Activated gamma-delta T cell (primary cell): Measurements from ENCODE around the gene OCLN.
"Not testable (repeated sequence)": the region's sequence is repeated elsewhere in the genome, so short reads cannot be mapped to it uniquely, and the experiment has no call there.

Experiments used
- DNase-seq: peaks from one replicate; lab custom pipeline; 2025; lab: John Stamatoyannopoulos, UW

Gene OCLN

DNA sequence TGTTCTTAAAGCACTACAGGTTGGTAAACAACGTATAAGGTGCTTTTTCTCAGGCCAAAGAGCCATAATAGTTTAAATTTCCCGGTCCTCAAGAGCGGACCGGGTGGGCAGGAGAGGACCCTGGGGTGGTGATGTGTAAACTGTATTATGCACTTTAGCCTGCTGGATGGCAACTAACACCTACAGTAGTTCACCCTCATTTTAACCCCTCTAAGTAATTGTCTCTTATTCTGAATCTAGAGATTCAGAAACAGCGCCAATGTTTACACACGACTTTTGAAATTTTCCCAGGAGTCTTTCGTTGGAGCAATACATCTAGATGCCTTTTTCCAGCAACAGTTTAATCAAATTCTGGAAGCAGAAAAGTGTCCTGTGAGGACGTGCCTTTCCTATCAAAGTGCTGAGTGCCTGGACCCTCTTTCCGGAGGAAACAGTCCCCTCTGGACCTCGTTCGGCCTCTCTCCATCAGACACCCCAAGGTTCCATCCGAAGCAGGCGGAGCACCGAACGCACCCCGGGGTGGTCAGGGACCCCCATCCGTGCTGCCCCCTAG is 676 bp upstream of the OCLN start:
- DNase-seq: no peak

DNA sequence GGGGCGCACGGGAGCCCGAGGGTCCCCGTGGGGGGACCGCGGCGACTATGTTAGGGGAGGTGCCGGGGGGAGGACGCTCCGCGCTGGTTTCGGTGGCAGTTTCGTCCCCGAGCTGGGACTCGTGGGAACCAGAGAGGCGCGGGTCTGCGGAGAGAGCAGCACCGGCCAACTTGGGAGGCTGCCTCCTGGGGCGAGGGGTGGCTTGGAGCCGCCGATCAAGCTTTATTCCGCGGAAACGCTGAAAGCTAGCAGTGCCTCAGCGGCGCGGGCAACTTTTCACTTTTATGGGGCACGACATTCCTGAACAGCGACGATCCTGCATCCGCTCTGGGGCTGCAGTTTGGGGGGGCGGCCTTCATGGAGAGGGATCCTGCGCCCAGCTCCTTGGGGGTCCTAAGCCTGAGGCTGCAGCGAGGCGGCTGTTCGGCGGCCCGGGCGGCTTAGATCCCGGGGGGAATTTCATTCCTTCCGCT is 369 bp downstream of the OCLN start:
- DNase-seq: no peak

DNA sequence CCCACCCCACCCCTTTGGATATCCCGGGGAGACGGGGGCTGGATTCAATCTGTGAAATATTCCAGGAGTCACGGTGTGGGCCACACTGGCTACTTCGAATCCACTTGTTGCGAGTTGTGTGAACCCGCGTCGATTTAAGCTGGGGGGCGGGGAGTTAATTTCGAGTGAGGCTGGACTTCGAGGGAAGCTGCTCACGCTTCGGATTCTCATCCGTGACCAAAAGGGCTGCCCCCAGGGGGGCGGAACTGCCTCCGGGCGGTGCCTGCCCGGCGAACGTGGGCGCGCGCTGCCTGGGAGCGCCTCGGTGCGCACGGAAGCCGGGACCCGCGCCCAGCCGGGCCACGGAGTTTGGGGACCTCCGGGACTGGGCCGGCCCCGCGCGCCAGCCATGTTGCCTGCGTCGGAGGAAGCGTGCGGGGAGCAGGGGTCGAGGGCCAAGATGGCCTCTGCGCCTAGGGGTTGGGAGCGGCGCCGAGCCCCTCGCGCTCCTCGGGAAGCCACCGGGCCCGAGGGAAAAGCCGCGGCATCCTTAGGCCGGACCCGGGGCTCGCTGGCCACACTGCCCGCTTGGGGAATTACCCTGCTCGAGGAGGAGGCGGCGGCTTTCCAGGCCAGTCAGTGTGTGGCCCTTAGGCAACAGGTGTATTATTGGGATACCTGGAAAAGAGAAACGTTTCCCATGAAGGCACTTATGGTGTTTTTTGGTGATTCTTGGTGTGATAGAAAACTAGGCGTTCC is 975 bp downstream of the OCLN start:
- DNase-seq: no peak

DNA sequence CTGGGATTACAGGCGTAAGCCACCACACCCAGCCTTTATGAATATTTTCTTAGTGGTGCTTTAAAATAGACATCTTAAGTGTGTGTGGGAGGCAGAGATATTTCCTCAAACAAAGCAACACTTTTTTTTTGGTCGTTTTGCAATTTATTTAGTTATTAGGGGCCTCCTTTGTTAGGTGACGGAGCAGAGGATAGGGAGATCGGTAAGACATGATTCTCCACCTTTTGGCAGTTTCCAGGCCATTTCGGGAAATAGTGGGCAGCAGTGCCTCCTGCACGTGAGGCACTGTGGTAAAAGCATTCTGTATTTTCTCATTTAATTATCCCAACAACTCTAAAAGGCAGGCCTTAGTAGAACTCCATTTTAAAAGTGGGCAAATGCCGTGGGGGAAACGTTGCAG is 1.9 kb downstream of the OCLN start:
- DNase-seq: no peak

DNA sequence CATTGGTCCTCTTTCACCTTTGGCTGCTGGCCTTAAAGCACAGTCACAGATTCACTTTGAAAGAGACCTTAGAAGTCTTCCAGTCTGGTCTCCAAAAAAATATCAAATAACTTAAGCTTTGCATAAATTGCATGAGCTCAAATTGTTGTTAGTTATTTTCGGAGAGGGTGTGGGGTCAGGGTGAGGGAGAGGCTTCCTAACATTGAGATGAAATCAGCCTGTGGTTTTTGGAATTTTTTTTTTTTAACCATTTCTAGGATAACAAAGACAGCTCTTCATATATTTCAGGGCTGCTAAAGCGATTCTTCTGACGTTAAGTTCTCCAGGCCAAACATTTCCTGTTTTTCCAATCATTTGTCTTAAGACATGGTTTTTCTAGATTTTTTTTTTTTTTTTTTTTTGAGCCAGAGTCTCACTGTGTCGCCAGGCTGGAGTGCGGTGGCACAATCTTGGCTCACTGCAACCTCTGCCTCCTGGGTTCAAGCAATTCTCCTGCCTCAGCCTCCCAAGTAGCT is 4.5 kb downstream of the OCLN start:
- DNase-seq: no peak

DNA sequence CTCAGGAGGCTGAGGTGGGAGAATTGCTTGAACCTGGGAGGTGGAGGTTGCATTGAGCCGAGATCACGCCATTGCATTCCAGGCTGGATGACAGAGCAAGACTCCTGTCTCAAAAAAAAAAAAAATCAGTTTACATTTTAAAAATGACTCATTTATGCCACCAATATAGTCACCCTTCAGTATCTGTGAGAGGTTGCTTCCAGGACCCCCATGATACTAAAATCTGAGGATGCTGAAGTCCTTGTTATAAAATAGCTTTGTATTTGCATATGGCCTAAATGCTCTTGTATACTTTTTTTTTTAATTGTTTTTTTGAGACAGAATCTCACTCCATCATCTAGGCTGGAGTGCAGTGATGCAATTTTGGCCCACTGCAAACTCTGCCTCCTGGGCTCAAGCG is 5.8 kb downstream of the OCLN start:
- DNase-seq: no peak

DNA sequence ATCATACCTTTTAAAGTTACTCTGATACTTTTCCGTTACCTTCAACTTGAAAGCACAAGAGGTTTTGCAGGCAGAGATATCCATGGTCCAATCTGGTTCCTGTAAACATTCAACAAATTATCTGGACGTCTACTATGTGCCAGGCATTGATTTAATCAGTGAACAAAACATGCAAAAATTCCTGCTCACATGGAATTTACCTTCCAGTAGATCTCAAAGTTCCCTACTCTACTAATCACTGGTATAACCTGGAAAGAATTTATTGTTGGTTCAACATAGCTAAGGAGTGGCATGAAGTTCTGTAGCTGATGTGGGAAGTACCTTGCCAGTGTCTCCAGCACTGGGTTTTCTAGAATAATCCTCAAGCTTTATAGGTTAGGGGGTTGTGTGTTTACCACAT is 9.8 kb downstream of the OCLN start:
- DNase-seq: no peak

DNA sequence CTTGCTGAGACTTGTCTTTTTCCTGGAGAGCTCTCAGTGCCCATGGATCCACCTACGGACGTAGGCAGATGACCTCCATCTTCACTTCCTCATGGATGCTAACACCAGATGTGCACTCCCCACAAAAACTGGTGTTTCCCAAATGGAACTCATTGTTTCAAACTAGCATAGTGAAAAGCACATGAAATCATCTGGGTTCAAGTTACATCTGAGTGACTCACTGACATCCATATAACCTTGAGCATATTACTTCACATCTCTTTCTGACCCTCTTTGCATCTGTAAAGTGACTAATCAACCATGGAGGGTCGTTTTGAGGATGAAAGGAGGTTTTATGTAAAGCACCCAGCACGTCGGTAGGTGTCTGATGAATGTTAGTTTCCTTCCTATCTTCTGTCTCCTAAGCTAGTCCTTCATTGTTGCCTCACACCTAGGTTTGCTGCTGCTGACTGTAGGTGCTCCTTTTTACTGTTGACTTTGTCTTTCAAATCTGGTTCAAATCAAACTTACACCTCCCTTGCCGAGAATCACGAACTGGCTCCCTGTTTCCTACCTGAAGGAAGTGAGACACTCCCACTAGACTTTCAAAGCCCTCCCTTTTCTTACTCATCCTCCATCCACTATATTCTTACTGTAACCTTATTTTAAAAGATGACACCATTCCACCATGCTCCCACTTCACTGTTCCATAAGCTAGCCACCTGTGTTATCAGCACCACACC is 10.3 kb downstream of the OCLN start:
- no peak for DNase-seq

DNA sequence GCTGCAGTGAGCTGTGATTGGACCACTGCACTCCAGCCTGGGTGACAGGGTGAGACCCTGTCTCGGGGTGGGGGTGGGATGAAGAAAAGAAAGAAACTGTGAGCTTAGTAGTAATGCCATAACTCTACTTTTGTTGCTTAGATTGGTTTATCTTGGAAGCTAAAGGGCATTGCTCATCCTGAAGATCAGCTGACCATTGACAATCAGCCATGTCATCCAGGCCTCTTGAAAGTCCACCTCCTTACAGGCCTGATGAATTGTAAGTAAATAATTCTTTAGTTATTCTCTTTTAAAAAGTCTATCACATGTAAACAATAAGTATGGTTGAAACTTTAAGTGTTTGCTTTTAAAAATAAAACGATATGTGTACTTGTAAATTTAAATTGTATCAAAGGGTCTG is 11.4 kb downstream of the OCLN start:
- DNase-seq: no peak

DNA sequence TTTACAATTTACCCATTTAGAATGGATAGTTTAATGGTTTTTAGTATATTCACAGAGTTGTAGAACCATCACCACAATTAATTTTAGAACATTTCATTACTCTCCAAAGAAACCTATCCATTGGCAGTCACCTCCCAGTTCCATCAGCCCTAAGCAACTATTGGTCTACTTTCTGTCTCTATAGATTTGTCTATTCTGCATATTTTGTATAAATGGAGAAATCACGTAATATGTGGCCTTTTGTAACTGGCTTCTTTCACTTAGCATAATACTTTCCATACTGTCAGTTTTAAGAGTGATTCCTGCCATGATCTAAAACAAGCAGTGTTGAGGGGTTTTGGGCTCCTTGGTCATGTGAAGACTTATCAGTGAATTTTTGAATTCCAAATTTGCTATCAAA is 12.7 kb downstream of the OCLN start:
- DNase-seq: no peak

DNA sequence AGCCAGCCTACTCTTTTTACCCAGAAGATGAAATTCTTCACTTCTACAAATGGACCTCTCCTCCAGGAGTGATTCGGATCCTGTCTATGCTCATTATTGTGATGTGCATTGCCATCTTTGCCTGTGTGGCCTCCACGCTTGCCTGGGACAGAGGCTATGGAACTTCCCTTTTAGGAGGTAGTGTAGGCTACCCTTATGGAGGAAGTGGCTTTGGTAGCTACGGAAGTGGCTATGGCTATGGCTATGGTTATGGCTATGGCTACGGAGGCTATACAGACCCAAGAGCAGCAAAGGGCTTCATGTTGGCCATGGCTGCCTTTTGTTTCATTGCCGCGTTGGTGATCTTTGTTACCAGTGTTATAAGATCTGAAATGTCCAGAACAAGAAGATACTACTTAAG is 16.6 kb downstream of the OCLN start:
- no peak for DNase-seq

DNA sequence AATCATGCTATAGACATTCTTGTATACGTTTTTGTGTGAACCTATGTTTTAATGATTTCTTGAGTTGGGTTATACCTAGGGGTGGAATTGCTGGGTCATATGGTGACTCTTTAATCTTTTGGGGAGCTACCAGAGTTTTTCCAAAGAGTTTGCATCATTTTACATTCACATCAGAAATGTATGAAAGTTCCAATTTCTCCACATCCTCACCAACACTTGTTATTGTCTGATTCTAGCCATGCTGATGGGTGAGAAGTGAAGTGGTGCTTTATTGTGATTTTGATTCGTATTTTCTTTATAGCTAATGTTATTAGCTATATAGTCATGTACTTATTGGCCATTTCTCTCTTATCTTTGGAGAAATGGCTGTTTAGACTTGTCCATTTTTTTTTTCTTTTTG is 18.1 kb downstream of the OCLN start:
- DNase-seq: no peak

DNA sequence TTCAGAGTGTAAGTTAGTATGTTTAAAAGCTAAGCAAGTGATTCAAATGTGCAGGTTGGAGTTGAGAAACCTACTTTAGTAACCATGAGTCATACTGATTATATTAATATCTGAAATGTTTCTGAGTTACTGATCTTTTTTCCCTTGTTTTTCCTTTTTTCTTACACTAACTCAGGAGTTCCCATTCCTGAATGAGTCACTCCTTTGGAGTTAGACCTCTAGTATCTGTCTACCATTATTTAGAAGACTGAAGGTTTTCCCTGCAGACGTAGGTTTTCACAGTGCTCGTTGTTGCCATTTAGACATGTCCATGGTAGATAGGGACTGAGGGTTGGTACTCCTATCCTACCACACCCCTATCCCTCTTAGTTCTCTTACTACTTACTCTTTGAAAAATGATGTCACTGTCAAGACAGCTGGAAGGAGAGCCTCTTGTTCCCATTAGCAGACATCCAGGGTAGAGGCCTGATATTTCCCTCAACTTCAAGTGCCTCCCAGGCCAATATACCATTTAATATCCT is 20.2 kb downstream of the OCLN start:
- no peak for DNase-seq

DNA sequence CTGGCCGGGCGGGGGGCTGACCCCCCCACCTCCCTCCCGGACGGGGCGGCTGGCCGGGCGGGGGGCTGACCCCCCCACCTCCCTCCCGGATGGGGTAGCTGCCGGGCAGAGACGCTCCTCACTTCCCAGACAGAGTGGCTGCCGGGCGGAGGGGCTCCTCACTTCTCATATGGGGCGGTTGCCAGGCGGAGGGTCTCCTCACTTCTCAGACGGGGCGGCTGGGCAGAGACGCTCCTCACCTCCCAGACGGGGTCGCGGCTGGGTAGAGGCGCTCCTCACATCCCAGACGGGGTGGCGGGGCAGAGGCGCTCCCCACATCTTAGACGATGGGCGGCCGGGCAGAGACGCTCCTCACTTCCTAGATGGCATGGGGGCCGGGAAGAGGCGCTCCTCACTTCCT is 23.0 kb downstream of the OCLN start:
- DNase-seq: not testable (repeated sequence)

DNA sequence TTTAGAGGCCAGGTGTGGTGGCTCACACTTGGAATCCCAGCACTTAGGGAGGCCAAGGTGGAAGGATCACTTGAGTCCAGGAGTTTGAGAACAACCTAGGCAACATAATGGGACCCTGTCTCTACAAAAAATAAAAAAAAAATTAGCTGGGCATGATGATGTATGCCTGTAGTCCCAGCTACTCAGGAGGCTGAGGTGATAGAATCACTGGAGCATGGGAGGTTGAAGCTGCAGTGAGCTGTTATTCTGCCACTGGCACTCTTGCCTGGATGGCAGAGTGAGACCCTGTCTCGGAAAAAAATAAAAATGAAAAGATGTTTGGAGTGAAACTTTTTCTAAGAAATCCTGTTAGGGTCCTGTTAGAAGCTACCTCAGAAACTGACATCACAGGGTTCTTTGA is 24.2 kb downstream of the OCLN start:
- no peak for DNase-seq

DNA sequence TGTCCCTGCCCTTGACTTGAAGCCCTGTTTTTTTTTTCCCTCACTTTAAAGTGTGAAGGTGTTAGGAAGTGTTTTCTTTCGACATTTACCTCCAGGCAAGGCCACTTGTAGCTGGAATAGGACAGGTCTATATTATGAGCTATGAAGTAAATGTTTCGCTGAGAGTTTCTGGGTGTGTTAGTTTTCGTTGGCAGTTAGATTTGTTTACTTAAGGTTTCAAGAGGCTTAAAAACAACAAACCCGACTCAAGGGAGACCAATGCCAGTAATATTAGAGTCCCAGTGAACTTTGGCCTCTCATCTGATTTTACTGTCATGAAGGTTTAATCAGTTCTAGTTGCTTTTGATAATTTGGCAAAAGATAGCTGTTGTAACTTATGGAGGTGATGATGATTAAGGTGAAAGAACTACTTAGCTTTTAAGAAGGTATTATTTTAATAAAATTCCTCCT is 25.2 kb downstream of the OCLN start:
- no peak for DNase-seq

DNA sequence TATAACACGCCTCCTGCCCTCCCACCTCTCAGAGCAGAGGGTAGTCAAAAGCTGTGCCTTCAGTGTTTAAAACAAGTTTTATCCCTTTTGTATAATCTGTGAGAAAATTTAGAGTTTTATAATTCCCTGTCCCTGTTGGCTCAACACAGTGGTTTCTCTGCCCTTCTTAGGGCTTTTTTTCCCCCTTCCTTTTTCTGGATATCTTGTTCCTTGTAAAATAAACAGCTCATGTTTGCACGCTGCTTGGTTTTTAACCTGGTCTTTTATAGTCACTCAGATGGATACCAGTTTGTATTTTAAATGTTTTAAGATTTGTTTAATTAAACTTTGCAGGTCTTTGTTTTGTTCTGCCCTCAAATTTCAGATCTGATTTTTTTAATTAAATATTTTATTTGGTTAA is 26.7 kb downstream of the OCLN start:
- no peak for DNase-seq

DNA sequence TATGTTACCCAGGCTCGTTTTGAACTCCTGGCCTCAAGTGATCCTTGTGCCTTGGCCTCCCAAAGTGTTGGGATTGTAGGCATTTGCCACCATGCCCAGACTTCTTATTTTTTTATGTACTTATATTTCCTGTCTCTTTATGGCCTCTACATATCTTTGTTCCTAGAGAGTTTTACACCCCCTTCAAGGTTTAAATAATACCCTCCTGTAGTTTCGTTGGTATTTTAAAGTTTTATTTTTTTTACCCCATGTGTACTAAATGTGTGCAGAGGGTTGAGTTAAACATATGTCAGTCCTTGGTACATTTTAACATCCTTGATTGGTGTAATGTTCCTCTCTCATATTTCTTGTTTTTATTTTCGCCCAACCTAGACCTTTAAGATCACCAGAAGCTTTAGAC is 29.4 kb downstream of the OCLN start:
- no peak for DNase-seq

DNA sequence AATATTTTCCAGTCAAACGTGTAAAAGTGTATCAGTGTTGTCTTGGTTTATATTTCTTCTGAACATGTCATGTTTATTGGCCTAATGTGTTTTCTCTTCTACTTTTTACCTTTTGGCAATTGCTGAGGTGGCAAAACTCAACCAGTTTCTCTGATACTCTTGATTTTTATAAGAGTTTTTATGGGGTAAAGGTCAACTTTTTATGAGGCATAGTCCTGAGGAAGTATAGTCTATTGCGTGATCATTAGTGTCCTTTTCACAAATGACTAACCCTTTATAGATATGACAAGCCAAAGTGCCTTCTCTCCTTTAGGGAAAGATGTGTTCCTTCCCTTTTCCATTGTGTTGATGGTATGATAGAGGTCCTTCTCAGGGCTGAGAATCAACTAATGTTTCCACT is 32.9 kb downstream of the OCLN start:
- no peak for DNase-seq

DNA sequence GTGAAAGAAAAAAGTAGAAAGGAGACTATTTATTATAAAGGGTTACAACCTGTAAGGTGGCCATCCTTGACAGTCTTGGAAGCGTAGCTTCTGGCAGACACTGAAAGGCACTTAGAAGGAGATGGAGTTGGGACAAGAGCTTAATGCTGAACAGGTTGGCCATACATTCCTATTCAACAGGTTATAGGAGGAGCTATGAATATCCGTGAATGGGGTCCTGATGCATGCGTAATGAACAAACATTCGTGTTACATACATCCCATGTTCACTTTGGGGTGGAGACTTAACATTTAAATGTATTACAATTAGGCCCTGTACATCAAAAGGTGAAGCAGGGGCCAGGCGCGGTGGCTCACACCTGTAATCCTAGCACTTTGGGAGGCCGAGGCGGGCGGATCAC is 34.1 kb downstream of the OCLN start:
- no peak for DNase-seq

DNA sequence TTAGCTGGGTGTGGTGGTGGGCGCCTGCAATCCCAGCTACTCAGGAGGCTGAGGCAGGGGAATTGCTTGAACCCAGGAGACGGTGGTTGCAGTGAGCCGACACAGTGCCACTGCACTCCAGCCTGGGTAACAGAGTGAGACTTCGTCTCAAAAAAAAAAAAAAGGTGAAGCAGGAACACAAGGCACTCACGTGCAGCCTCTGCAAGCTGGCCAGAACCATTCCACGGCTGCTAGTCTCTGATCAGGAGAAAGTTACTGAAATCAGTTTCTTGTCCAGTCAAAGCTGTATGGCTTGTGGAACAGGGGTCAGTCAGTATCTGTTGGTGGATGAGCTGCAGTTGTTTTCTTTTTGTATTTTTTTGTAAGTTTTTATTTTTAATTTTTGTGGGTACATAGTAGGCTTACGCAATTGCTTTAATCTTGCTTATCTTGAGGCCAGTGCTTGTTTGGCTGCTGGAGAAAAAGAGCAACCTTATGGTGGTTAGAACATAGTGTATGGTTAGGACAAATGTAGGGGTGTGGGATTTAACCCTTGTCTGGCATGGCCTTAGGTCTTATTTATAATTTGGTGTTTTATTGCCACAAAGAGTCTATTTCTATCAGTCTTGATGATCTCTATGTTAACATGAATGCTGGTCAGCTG is 34.7 kb downstream of the OCLN start:
- no peak for DNase-seq

DNA sequence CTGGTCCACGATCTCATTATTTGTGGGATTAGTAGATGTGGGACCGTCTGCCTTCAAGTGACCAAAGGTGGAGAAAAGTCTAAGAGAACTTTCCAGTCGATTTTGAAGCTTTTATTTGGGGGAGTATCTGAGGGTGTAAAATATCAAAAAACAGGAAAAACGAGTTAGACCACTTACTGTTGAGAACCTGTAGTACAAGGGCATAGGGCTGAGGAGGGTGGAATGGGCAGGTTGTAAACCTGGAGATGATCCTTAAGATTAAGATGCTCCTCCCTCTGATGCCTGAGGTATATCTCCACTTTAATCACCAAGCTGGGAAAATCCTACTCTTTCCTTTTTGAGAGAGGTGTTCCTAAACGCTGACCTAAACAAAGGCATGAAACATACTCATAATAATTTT is 35.4 kb downstream of the OCLN start:
- no peak for DNase-seq
